K562 (cell line): ENCODE results near the gene NPDC1. TPM values are rescaled to one million over a fixed set of nuclear protein-coding genes. Genes with fewer than 3 reads are reported as not detected.

Experiments used
- CLOCK ChIP-seq: fragments of 250-450 bp; sonication (Bioruptor Pico); IDR thresholded peaks from 2 replicates; pipeline ENCODE4 v1.4.0; 2020; ENCODE audit warnings: mild to moderate bottlenecking, moderate library complexity, borderline replicate concordance
- ERF ChIP-seq: fragments of 450-650 bp; formaldehyde crosslinking; IDR thresholded peaks from 2 replicates; pipeline ENCODE4 v1.4.0; 2020; ENCODE audit warnings: mild to moderate bottlenecking, mixed read lengths
- ESRRA ChIP-seq: fragments of 450-650 bp; IDR thresholded peaks from 2 replicates; pipeline ENCODE4 v1.6.1; 2014; ENCODE audit warnings: low read depth, mild to moderate bottlenecking, moderate library complexity, borderline replicate concordance
- GATAD2B ChIP-seq: fragments of 450-650 bp; IDR thresholded peaks from 2 replicates; pipeline ENCODE4 v1.6.1; 2017; ENCODE audit warnings: mild to moderate bottlenecking, borderline replicate concordance
- HDAC3 ChIP-seq: fragments of 450-650 bp; IDR thresholded peaks from 2 replicates; pipeline ENCODE4 v1.6.1; 2018; ENCODE audit warnings: borderline replicate concordance, mild to moderate bottlenecking, moderate library complexity; ENCODE audit not compliant: partially characterized antibody
- NFIC ChIP-seq: fragments of 450-650 bp; IDR thresholded peaks from 2 replicates; pipeline ENCODE4 v1.6.1; 2017; ENCODE audit warnings: mild to moderate bottlenecking, inconsistent platforms
- OTX1 ChIP-seq: fragments of 450-650 bp; formaldehyde crosslinking; IDR thresholded peaks from 2 replicates; pipeline ENCODE4 v1.4.0; 2022; ENCODE audit warnings: mild to moderate bottlenecking
- PHF21A ChIP-seq: fragments of 450-650 bp; IDR thresholded peaks from 2 replicates; pipeline ENCODE4 v1.6.1; 2017; ENCODE audit warnings: low read depth, borderline replicate concordance
- PYGO2 ChIP-seq: fragments of 450-650 bp; IDR thresholded peaks from 2 replicates; pipeline ENCODE4 v1.6.1; 2016; ENCODE audit warnings: mild to moderate bottlenecking, missing genetic modification characterization, moderate library complexity, missing compliant biosample characterization
- TCF7 ChIP-seq: sonication (generic); IDR thresholded peaks from 2 replicates; pipeline ENCODE4 v1.6.1; 2016; ENCODE audit warnings: antibody characterized with exemption, borderline replicate concordance
- TEAD1 ChIP-seq, 2 experiments: fragments of 450-650 bp in 1 of 2; sonication (generic) in 1 of 2; formaldehyde crosslinking; IDR thresholded peaks; 2 replicates each; pipeline versions ENCODE4 v1.4.0 to v1.8.0; 2020 to 2022; ENCODE audit warnings: mild to moderate bottlenecking in 2 of 2, missing genetic modification reagents in 1 of 2
- THRA ChIP-seq: fragments of 450-650 bp; IDR thresholded peaks from 2 replicates; pipeline ENCODE4 v1.6.1; 2017; ENCODE audit warnings: mild to moderate bottlenecking, moderate library complexity
- ZBTB9 ChIP-seq: fragments of 450-650 bp; formaldehyde crosslinking; IDR thresholded peaks from 2 replicates; pipeline ENCODE4 v1.4.0; 2020; ENCODE audit warnings: mild to moderate bottlenecking, moderate library complexity
- ZFPM2 ChIP-seq: fragments of 250-450 bp; sonication (Bioruptor Pico); IDR thresholded peaks from 2 replicates; pipeline ENCODE4 v1.5.1; 2022; ENCODE audit warnings: mild to moderate bottlenecking
- ZNF143 ChIP-seq: sonication (generic); formaldehyde crosslinking; IDR thresholded peaks from 2 replicates; pipeline ENCODE4 v1.9.0; 2022; ENCODE audit warnings: mild to moderate bottlenecking, missing genetic modification reagents
- ZNF197 ChIP-seq: fragments of 200-800 bp; sonication (Bioruptor generic); IDR thresholded peaks from 2 replicates; pipeline ENCODE4 v1.6.1; 2016; ENCODE audit warnings: low read depth, missing genetic modification characterization, missing compliant biosample characterization
- ZNF224 ChIP-seq: sonication (generic); formaldehyde crosslinking; IDR thresholded peaks from 2 replicates; pipeline ENCODE4 v1.8.0; 2022; ENCODE audit warnings: mild to moderate bottlenecking, missing genetic modification reagents
- ZNF24 ChIP-seq: fragments of 450-650 bp; IDR thresholded peaks from 2 replicates; pipeline ENCODE4 v1.6.1; 2016
- ZNF707 ChIP-seq: fragments of 250-450 bp; sonication (Bioruptor Pico); conservative IDR thresholded peaks from 2 replicates; pipeline ENCODE4 v1.8.0; 2022; ENCODE audit warnings: inconsistent platforms, mild to moderate bottlenecking, moderate library complexity
- polyA plus RNA-seq, 8 experiments: library from polyadenylated mRNA; depleted of rRNA in 4 of 8; stranded (reverse) in 5 of 8; unstranded in 3 of 8; fragments of >200 nt; fragmentation: Nextera tagmentation in 2 of 8; fragmentation: Illumina TruSeq in 1 of 8; extraction: Ambion mirVana in 2 of 8; extraction: Trizol in 1 of 8; gene quantifications; 2 replicates each; pipeline versions ENCODE4 v1.2.1 to v1.2.3, GENCODE V29; 2011 to 2014; ENCODE audit warnings: inconsistent platforms in 1 of 8, missing spikeins in 1 of 8
- total RNA-seq, 7 experiments: library from RNA; depleted of rRNA in 6 of 7; stranded (reverse); fragments of >200 nt in 6 of 7; fragmentation: Illumina TruSeq in 2 of 7; extraction: Trizol in 2 of 7; gene quantifications; 2 replicates each; pipeline versions ENCODE4 v1.2.1 to v1.2.3, GENCODE V29; 2011 to 2021; ENCODE audit warnings: low replicate concordance in 1 of 7
- TF ChIP-seq, protein P1 (sequence below): fragments of 250-450 bp; sonication (Bioruptor Pico); IDR thresholded peaks from 2 replicates; pipeline ENCODE4 v1.8.0; 2022; ENCODE audit warnings: inconsistent platforms
- TF ChIP-seq, protein P2 (sequence below): sonication (generic); formaldehyde crosslinking; IDR thresholded peaks from 2 replicates; pipeline ENCODE4 v1.8.0; 2022; ENCODE audit warnings: missing genetic modification reagents, mild to moderate bottlenecking, moderate library complexity, borderline replicate concordance

The NPDC1 gene
- total and polyA plus RNA-seq, 9 of the 15 experiments (the other 6 are each of a cell fraction or from before 2014, with no cell fraction given): 0.06 to 2.1 (median 0.53) TPM; not detected in 3

GRCh38 chr9:137085920-137086530, 40.0 kb upstream of the NPDC1 start (continued):
- no peak for TF ChIP-seq CLOCK (CRISPR knock-in tag)
- TF ChIP-seq GATAD2B: no peak
- TF ChIP-seq ZNF197 (CRISPR knock-in tag): no peak
- TF ChIP-seq NFIC: peak; percentile 32; the same call in 1 of the 2 replicates
- TF ChIP-seq ZNF143 (CRISPR knock-in tag): no peak
- no peak for TF ChIP-seq HDAC3
- TF ChIP-seq, protein P1, sequence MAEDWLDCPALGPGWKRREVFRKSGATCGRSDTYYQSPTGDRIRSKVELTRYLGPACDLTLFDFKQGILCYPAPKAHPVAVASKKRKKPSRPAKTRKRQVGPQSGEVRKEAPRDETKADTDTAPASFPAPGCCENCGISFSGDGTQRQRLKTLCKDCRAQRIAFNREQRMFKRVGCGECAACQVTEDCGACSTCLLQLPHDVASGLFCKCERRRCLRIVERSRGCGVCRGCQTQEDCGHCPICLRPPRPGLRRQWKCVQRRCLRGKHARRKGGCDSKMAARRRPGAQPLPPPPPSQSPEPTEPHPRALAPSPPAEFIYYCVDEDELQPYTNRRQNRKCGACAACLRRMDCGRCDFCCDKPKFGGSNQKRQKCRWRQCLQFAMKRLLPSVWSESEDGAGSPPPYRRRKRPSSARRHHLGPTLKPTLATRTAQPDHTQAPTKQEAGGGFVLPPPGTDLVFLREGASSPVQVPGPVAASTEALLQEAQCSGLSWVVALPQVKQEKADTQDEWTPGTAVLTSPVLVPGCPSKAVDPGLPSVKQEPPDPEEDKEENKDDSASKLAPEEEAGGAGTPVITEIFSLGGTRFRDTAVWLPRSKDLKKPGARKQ (CRISPR knock-in tag): no peak
- no peak for TF ChIP-seq ZNF224 (CRISPR knock-in tag)
- TF ChIP-seq PHF21A: no peak
- TF ChIP-seq ZBTB9: no peak
- 0 out of 2 replicates have a peak, but pooled peaks have one; percentile 23 for TF ChIP-seq ERF (CRISPR knock-in tag)
- no peak for TF ChIP-seq PYGO2
- no peak for TF ChIP-seq THRA
- TF ChIP-seq ZNF707 (CRISPR knock-in tag): no peak
- no peak for TF ChIP-seq ESRRA
- no peak; the same call in 1 of the 2 replicates for TF ChIP-seq ZNF24
- TF ChIP-seq, protein P2, sequence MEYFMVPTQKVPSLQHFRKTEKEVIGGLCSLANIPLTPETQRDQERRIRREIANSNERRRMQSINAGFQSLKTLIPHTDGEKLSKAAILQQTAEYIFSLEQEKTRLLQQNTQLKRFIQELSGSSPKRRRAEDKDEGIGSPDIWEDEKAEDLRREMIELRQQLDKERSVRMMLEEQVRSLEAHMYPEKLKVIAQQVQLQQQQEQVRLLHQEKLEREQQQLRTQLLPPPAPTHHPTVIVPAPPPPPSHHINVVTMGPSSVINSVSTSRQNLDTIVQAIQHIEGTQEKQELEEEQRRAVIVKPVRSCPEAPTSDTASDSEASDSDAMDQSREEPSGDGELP: no peak
- TF ChIP-seq TCF7: no peak
- peak in 1 of 2 experiments; percentile 50; a peak in 2 of 4 replicates for TF ChIP-seq TEAD1 (CRISPR knock-in tag; IDR thresholded peaks at IDR 0.05)
- TF ChIP-seq OTX1 (CRISPR knock-in tag): 0 out of 2 replicates have a peak, but pooled peaks have one; percentile 21
- no peak for TF ChIP-seq ZFPM2 (CRISPR knock-in tag)
